Body of pancreas (tissue), 4 donors: ENCODE results near the gene HTR1B. TPM values are rescaled to one million over a fixed set of nuclear protein-coding genes. Genes with fewer than 3 reads are reported as not detected.

Experiments
- ATAC-seq: fragments of 150-250 bp; one replicate; pipeline ENCODE4 v1.9.1; 2016
- DNase-seq, 4 donors: peaks; one replicate each; pipeline ENCODE4 v3.0.0-alpha.2; 2019
- H3K27ac ChIP-seq, 4 donors: fragments of 200-600 bp; sonication (generic); 1 replicate in 3 of 4; 2 replicates in 1 of 4; pipeline versions ENCODE4 v1.5.1 to v1.6.1; 2016 to 2019; ENCODE audit warnings: mild to moderate bottlenecking in 1 of 4, mixed read lengths in 1 of 4, moderate library complexity in 1 of 4
- H3K27me3 ChIP-seq, 2 donors: fragments of 200-600 bp; sonication (generic); one replicate each; pipeline ENCODE4 v1.6.0; 2016; ENCODE audit warnings: mild to moderate bottlenecking in 1 of 2
- H3K36me3 ChIP-seq, 2 donors: fragments of 200-600 bp; sonication (generic); replicated peaks in 1 of 2; 2 replicates each; pipeline ENCODE4 v1.5.1; 2016; ENCODE audit warnings: low read depth in 2 of 2; ENCODE audit not compliant: insufficient read depth in 1 of 2
- H3K4me1 ChIP-seq: fragments of 200-600 bp; sonication (generic); one replicate; pipeline ENCODE4 v1.6.0; 2016
- H3K4me3 ChIP-seq, 2 donors: fragments of 200-600 bp; sonication (generic); 1 replicate in 1 of 2; 2 replicates in 1 of 2; pipeline ENCODE4 v1.5.1; 2016 to 2019
- H3K9me3 ChIP-seq, 3 donors: fragments of 200-600 bp; sonication (generic); 1 replicate in 2 of 3; 2 replicates in 1 of 3; pipeline ENCODE4 v1.5.1; 2016
- POLR2A ChIP-seq, 3 donors: fragments of 450-650 bp; IDR thresholded peaks; one replicate each; pipeline ENCODE4 v1.6.1; 2016; ENCODE audit warnings: antibody characterized with exemption in 3 of 3, mild to moderate bottlenecking in 2 of 3
- WGBS, 2 donors: methylation state at CpG; one replicate each; pipeline ENCODE4 v1.1.5; 2017; 5-methylcytosine and 5-hydroxymethylcytosine counted together
- intact Hi-C: fragments of 100-400 bp; cut with DNase I; formaldehyde crosslinking; loops from one replicate; pipeline ENCODE4 v1.15.1; 2023
- total RNA-seq, 2 donors: library from RNA; depleted of rRNA; stranded (reverse); fragments of >200 nt; gene quantifications; one replicate each; pipeline ENCODE4 v1.1.0, GENCODE V29; 2016
- TF ChIP-seq, protein P1 (sequence below), 7 experiments: fragments of 450-650 bp in 4 of 7; fragments of 200-600 bp in 3 of 7; sonication (generic) in 3 of 7; IDR thresholded peaks; one replicate each; pipeline ENCODE4 v1.5.1; 2016 to 2019; ENCODE audit warnings: antibody characterized with exemption in 7 of 7

Gene HTR1B
- total RNA-seq, 2 donors from 2014 or later, result 0.52 TPM; not detected in 1

- no peak for DNase-seq
- intact Hi-C loops, result no loop called here
Measured at GRCh38 chr6:77450924-77451323, 12.4 kb downstream of the HTR1B start.

GRCh38 chr6:77448546-77448945 is 14.7 kb downstream of the HTR1B start:
- no peak for DNase-seq
- intact Hi-C loops, result no loop called here

More at GRCh38 chr6:77450924-77451323, 12.4 kb downstream of the HTR1B start:
- Histone ChIP-seq H3K27ac (no peak overlapping the region), H3K4me1 (peaks cover 5% of the 10 kb centered on the region), H3K9me3 (no peaks in the 10 kb centered on the region), H3K4me3 (no peak overlapping the region), H3K36me3 (no peaks in the 10 kb centered on the region), H3K27me3 (no peaks in the 10 kb centered on the region)
- ATAC-seq, result no peak
- TF ChIP-seq, protein P1, sequence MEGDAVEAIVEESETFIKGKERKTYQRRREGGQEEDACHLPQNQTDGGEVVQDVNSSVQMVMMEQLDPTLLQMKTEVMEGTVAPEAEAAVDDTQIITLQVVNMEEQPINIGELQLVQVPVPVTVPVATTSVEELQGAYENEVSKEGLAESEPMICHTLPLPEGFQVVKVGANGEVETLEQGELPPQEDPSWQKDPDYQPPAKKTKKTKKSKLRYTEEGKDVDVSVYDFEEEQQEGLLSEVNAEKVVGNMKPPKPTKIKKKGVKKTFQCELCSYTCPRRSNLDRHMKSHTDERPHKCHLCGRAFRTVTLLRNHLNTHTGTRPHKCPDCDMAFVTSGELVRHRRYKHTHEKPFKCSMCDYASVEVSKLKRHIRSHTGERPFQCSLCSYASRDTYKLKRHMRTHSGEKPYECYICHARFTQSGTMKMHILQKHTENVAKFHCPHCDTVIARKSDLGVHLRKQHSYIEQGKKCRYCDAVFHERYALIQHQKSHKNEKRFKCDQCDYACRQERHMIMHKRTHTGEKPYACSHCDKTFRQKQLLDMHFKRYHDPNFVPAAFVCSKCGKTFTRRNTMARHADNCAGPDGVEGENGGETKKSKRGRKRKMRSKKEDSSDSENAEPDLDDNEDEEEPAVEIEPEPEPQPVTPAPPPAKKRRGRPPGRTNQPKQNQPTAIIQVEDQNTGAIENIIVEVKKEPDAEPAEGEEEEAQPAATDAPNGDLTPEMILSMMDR (IDR thresholded peaks at IDR 0.05), result no peak
- TF ChIP-seq POLR2A (IDR thresholded peaks at IDR 0.05), result no peak

GRCh38 chr6:77447254-77447653 is 16.0 kb downstream of the HTR1B start:
- Histone ChIP-seq H3K4me1 (no peaks in the 10 kb centered on the region), H3K9me3 (no peaks in the 10 kb centered on the region), H3K27ac (no peak overlapping the region), H3K27me3 (no peaks in the 10 kb centered on the region), H3K36me3 (no peaks in the 10 kb centered on the region), H3K4me3 (no peak overlapping the region)
- ATAC-seq (no peak), DNase-seq (no peak)
- 4 to 7% methylated on average over 1 of the region's 1 CpG for WGBS, 2 donors
- TF ChIP-seq POLR2A (IDR thresholded peaks at IDR 0.05), result no peak
- TF ChIP-seq, protein P1 (IDR thresholded peaks at IDR 0.05), result no peak
- intact Hi-C loops, result no loop called here

More at GRCh38 chr6:77448546-77448945, 14.7 kb downstream of the HTR1B start:
- Histone ChIP-seq H3K4me3 (no peak overlapping the region), H3K9me3 (no peaks in the 10 kb centered on the region), H3K4me1 (no peaks in the 10 kb centered on the region), H3K36me3 (no peaks in the 10 kb centered on the region), H3K27me3 (no peaks in the 10 kb centered on the region), H3K27ac (no peak overlapping the region)
- 68 to 78% methylated on average over 3 of the region's 3 CpGs for WGBS, 2 donors
- TF ChIP-seq, protein P1 (IDR thresholded peaks at IDR 0.05), result no peak
- no peak for TF ChIP-seq POLR2A (IDR thresholded peaks at IDR 0.05)
- ATAC-seq, result no peak

GRCh38 chr6:77446249-77446648 is 17.0 kb downstream of the HTR1B start:
- H3K36me3 ChIP-seq, result no peaks in the 10 kb centered on the region
- no peak overlapping the region for H3K4me3 ChIP-seq
- DNase-seq (no peak), ATAC-seq (no peak)
- 93 to 96% methylated on average over 1 of the region's 1 CpG for WGBS, 2 donors
- H3K27ac ChIP-seq, result no peak overlapping the region
- no peaks in the 10 kb centered on the region for H3K27me3 ChIP-seq
- no peaks in the 10 kb centered on the region for H3K9me3 ChIP-seq
- intact Hi-C loops, result no loop called here
- H3K4me1 ChIP-seq, result no peaks in the 10 kb centered on the region
- TF ChIP-seq, protein P1 (IDR thresholded peaks at IDR 0.05), result no peak
- TF ChIP-seq POLR2A (IDR thresholded peaks at IDR 0.05), result no peak

DNA sequence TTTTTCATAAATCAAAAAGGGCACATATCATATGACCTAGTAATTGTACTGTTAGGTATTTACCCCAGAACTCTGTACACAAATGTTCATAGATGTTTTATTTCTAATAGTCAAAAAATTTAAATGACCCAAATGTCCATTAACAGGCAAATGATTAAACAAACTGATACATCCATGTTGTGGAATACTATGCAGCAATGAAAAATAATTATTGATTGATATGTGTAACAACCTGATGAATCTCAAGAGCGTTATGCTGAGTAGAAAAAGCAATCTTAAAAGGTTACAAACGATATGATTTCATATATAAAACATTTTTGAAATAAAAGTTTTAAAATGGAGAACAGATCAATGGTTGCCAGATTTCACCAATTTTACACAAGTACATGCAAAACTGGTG is 18.1 kb downstream of the HTR1B start:
- DNase-seq (no peak), ATAC-seq (no peak)
- 42 to 44% methylated on average over 2 of the region's 2 CpGs for WGBS, 2 donors
- Histone ChIP-seq H3K27me3 (no peaks in the 10 kb centered on the region), H3K36me3 (no peaks in the 10 kb centered on the region), H3K27ac (no peak overlapping the region), H3K4me3 (no peak overlapping the region), H3K9me3 (no peaks in the 10 kb centered on the region), H3K4me1 (no peaks in the 10 kb centered on the region)
- no peak for TF ChIP-seq POLR2A (IDR thresholded peaks at IDR 0.05)
- TF ChIP-seq, protein P1 (IDR thresholded peaks at IDR 0.05), result no peak
- intact Hi-C loops, result no loop called here
